Mesenchymal stem cell (in vitro differentiated cells and primary cell): ENCODE measurements around the gene PSORS1C1.

ENCODE experiments used
- DNase-seq: peaks from one replicate; pipeline ENCODE4 v3.0.0-alpha.2; 2013
- H2AFZ ChIP-seq: one replicate; pipeline ENCODE4 v1.6.1; 2013; ENCODE audit warnings: low read depth, mild to moderate bottlenecking, control low read depth, inconsistent platforms, low read length, moderate library complexity
- H2AK5ac ChIP-seq: 2 replicates; pipeline ENCODE4 v1.6.1; 2013; ENCODE audit warnings: low read length, moderate library complexity, mild to moderate bottlenecking, inconsistent platforms; ENCODE audit not compliant: severe bottlenecking
- H2BK120ac ChIP-seq: one replicate; pipeline ENCODE4 v1.6.1; 2013; ENCODE audit warnings: low read depth, mild to moderate bottlenecking, inconsistent platforms, low read length, moderate library complexity
- H2BK12ac ChIP-seq, 2 experiments: one replicate each; pipeline ENCODE4 v1.6.1; 2013; ENCODE audit warnings: inconsistent platforms in 2 of 2, low read length in 2 of 2, mild to moderate bottlenecking in 2 of 2, moderate library complexity in 2 of 2, control low read depth in 1 of 2
- H2BK15ac ChIP-seq: one replicate; pipeline ENCODE4 v1.6.1; 2013; ENCODE audit warnings: mild to moderate bottlenecking, low read depth, inconsistent platforms; ENCODE audit not compliant: poor library complexity, severe bottlenecking
- H2BK5ac ChIP-seq: 2 replicates; pipeline ENCODE4 v1.6.1; 2013; ENCODE audit warnings: low read depth, mild to moderate bottlenecking, low read length, control low read depth, inconsistent platforms; ENCODE audit not compliant: poor library complexity, severe bottlenecking
- H3K14ac ChIP-seq, 2 experiments: one replicate each; pipeline ENCODE4 v1.6.1; 2013; ENCODE audit warnings: inconsistent platforms in 2 of 2, low read length in 2 of 2, control low read depth in 1 of 2, mild to moderate bottlenecking in 1 of 2, moderate library complexity in 1 of 2
- H3K18ac ChIP-seq, 2 experiments: one replicate each; pipeline ENCODE4 v1.6.1; 2013; ENCODE audit warnings: inconsistent platforms in 2 of 2, low read length in 2 of 2, control low read depth in 1 of 2, low read depth in 1 of 2, mild to moderate bottlenecking in 1 of 2
- H3K23ac ChIP-seq, 2 experiments: one replicate each; pipeline ENCODE4 v1.6.1; 2013; ENCODE audit warnings: inconsistent platforms in 2 of 2, low read length in 2 of 2, mild to moderate bottlenecking in 2 of 2, moderate library complexity in 2 of 2, control low read depth in 1 of 2
- H3K27ac ChIP-seq: 2 replicates; pipeline ENCODE4 v1.5.1; 2013; ENCODE audit warnings: mild to moderate bottlenecking, moderate library complexity, low read length, control low read depth, inconsistent platforms; ENCODE audit not compliant: poor library complexity, severe bottlenecking
- H3K27me3 ChIP-seq, 2 experiments: 2 replicates each; pipeline versions ENCODE4 v1.6.1 to v1.7.0; 2013; ENCODE audit warnings: low read length in 2 of 2, mild to moderate bottlenecking in 2 of 2, moderate library complexity in 2 of 2, control low read depth in 1 of 2, inconsistent platforms in 1 of 2; ENCODE audit not compliant: control insufficient read depth in 1 of 2, insufficient read depth in 1 of 2
- H3K36me3 ChIP-seq, 2 experiments: 2 replicates each; pipeline versions ENCODE4 v1.6.1 to v1.7.0; 2013; ENCODE audit warnings: low read length in 2 of 2, control low read depth in 1 of 2, inconsistent platforms in 1 of 2, low read depth in 1 of 2, mild to moderate bottlenecking in 1 of 2; ENCODE audit not compliant: insufficient read depth in 2 of 2, control insufficient read depth in 1 of 2
- H3K4ac ChIP-seq, 2 experiments: one replicate each; pipeline ENCODE4 v1.6.1; 2013; ENCODE audit warnings: inconsistent platforms in 2 of 2, low read length in 2 of 2, mild to moderate bottlenecking in 2 of 2, moderate library complexity in 2 of 2, control low read depth in 1 of 2, low read depth in 1 of 2
- H3K4me1 ChIP-seq: 2 replicates; pipeline ENCODE4 v1.6.1; 2013; ENCODE audit warnings: low read depth, low read length, control low read depth; ENCODE audit not compliant: control insufficient read depth, insufficient read depth
- H3K4me2 ChIP-seq: 2 replicates; pipeline ENCODE4 v1.6.1; 2013; ENCODE audit warnings: low read length, mild to moderate bottlenecking, inconsistent platforms; ENCODE audit not compliant: poor library complexity, severe bottlenecking
- H3K4me3 ChIP-seq, 2 experiments: 2 replicates each; pipeline versions ENCODE4 v1.5.1 to v1.7.0; 2013; ENCODE audit warnings: low read length in 2 of 2, mild to moderate bottlenecking in 2 of 2, control low read depth in 1 of 2, low read depth in 1 of 2; ENCODE audit not compliant: insufficient read depth in 1 of 2
- H3K79me1 ChIP-seq: replicated peaks from 2 replicates; pipeline ENCODE4 v1.6.1; 2013; ENCODE audit warnings: mild to moderate bottlenecking, control low read depth, low read length, inconsistent platforms; ENCODE audit not compliant: poor library complexity, severe bottlenecking
- H3K9ac ChIP-seq: 2 replicates; pipeline ENCODE4 v1.7.0; 2013; ENCODE audit warnings: mild to moderate bottlenecking, low read length, moderate library complexity
- H3K9me3 ChIP-seq: 2 replicates; pipeline ENCODE4 v1.7.0; 2013; ENCODE audit warnings: mild to moderate bottlenecking, low read length; ENCODE audit not compliant: control insufficient read depth
- H4K8ac ChIP-seq: one replicate; pipeline ENCODE4 v1.6.1; 2013; ENCODE audit warnings: inconsistent platforms, mild to moderate bottlenecking, low read length, moderate library complexity
- H4K91ac ChIP-seq: one replicate; pipeline ENCODE4 v1.6.1; 2013; ENCODE audit warnings: mild to moderate bottlenecking, low read length, inconsistent platforms
- WGBS: methylation state at CpG from one replicate; pipeline ENCODE4 v1.1.7; 2013; ENCODE audit warnings: mixed read lengths; 5-methylcytosine and 5-hydroxymethylcytosine counted together

The PSORS1C1 gene

DNA sequence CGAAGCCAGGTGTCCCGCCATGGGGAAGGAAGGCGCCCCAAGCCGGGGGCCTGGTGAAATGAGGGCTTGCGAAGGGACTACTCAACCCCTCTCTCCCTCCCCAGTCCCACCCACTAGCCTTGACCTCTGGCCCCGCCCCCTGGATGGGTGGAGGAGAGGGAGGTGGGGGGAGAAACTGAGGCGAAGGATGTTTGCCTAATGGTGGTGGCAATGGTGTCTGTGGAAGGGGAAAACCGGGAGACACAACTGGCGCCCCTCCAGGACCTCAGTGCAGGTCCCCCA lies 55.9 kb downstream of the PSORS1C1 start, which contains the start of gene POU5F1:
Gene POU5F1, minus strand, starts transcription at position 83 of the 282 bp plus-strand sequence. Its CDS starts 62 bp downstream, at position 21.
- H4K91ac ChIP-seq, result no peak within 1 kb of the TSS
- WGBS, result 63% methylated on average over 2 of the region's 9 CpGs

DNA sequence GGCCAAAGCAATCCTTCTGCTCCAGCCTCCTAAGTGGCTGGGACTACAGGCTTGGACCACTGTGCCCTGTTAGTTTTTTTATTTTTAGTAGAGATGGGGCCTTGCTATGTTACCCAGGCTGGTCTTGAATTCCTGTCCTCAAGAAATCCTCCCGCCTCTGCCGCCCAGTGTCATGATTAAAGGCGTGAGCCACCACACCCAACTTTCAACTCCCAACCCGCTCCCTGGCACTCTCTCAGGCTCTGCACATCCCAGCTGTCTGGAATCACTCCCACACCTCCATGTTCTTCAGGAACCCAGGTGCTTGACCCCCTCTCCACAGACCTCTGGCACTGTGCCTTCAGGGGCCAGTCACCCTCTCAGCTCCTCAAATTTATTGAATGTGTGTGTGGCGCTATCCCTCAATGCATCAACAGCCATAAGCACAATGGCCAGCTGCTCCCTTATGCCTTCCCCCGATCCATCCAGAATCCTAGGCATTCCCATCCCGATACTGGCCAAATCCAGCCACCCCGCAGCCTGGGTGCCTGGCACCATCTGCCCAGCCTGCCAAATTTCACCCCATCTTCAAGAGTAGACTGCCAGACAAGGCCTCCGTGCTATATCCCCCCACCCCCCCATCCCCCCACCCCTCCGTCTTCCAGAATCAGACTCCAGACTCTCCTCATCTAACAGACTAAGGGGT lies 56.5 kb downstream of the PSORS1C1 start:
- no peak overlapping the region for H3K9ac ChIP-seq
- no peak overlapping the region for H4K8ac ChIP-seq
- H2BK15ac ChIP-seq, result no peak overlapping the region
- WGBS, result 90% methylated on average over 10 of the region's 10 CpGs
- no peak overlapping the region for H2BK12ac ChIP-seq
- no peak overlapping the region for H2BK5ac ChIP-seq
- peaks cover 0 to 14% of the 10 kb centered on the region in 2 experiments for H3K36me3 ChIP-seq
- no peaks in the 10 kb centered on the region for H3K9me3 ChIP-seq
- H3K79me1 ChIP-seq, result peaks cover 43% of the 10 kb centered on the region
- DNase-seq, result no peak
- no peak overlapping the region for H2AK5ac ChIP-seq
- no peak overlapping the region for H3K4ac ChIP-seq
- no peak overlapping the region for H2BK120ac ChIP-seq
- H3K4me1 ChIP-seq, result peaks cover 18% of the 10 kb centered on the region
- no peak overlapping the region for H3K27ac ChIP-seq
- no peak overlapping the region for H2AFZ ChIP-seq
- H3K14ac ChIP-seq, result no peak overlapping the region
- H3K27me3 ChIP-seq, result peaks cover 0 to 16% of the 10 kb centered on the region in 2 experiments
- H3K4me2 ChIP-seq, result no peak overlapping the region
- no peak overlapping the region for H4K91ac ChIP-seq
- H3K18ac ChIP-seq, result no peak overlapping the region
- no peak overlapping the region for H3K23ac ChIP-seq
- H3K4me3 ChIP-seq, result no peak overlapping the region

More for the DNA sequence above, 55.9 kb downstream of the PSORS1C1 start, which contains the start of gene POU5F1:
- H2AK5ac ChIP-seq, result no peak within 1 kb of the TSS
- H3K14ac ChIP-seq, result no peak within 1 kb of the TSS
- no peak within 1 kb of the TSS for H2AFZ ChIP-seq
- H4K8ac ChIP-seq, result peak within 1 kb of the TSS; percentile 16
- no peak within 1 kb of the TSS for H3K18ac ChIP-seq
- peaks cover 44% of the 10 kb centered on the region for H3K79me1 ChIP-seq
- peak within 1 kb of the TSS; percentile 62 for H2BK15ac ChIP-seq
- H2BK5ac ChIP-seq, result no peak within 1 kb of the TSS
- no peaks in the 10 kb centered on the region for H3K9me3 ChIP-seq
- H3K4ac ChIP-seq, result no peak within 1 kb of the TSS
- no peak within 1 kb of the TSS for H2BK12ac ChIP-seq
- no peak within 1 kb of the TSS for H3K23ac ChIP-seq
- no peak within 1 kb of the TSS for H3K4me3 ChIP-seq
- DNase-seq, result no peak
- H3K4me1 ChIP-seq, result peaks cover 15% of the 10 kb centered on the region
- H2BK120ac ChIP-seq, result no peak within 1 kb of the TSS
- H3K9ac ChIP-seq, result no peak within 1 kb of the TSS
- H3K4me2 ChIP-seq, result no peak within 1 kb of the TSS
- H3K27me3 ChIP-seq, result peaks cover 0 to 16% of the 10 kb centered on the region in 2 experiments
- no peak within 1 kb of the TSS for H3K27ac ChIP-seq
- peaks cover 0 to 16% of the 10 kb centered on the region in 2 experiments for H3K36me3 ChIP-seq

- no peak overlapping the region for H2BK120ac ChIP-seq
- H3K23ac ChIP-seq, result no peak overlapping the region
- H3K27ac ChIP-seq, result no peak overlapping the region
- no peak overlapping the region for H4K8ac ChIP-seq
- WGBS, result 39% methylated on average over 15 of the region's 16 CpGs
- H2BK5ac ChIP-seq, result no peak overlapping the region
- no peak overlapping the region for H3K14ac ChIP-seq
- no peak overlapping the region for H3K4ac ChIP-seq
- H3K36me3 ChIP-seq, result peaks cover 0 to 15% of the 10 kb centered on the region in 2 experiments
- no peak overlapping the region for H2BK15ac ChIP-seq
- DNase-seq, result no peak
- H3K27me3 ChIP-seq, result peaks cover 0 to 16% of the 10 kb centered on the region in 2 experiments
- no peak overlapping the region for H4K91ac ChIP-seq
- no peak overlapping the region for H3K4me3 ChIP-seq
- H3K18ac ChIP-seq, result no peak overlapping the region
- peaks cover 43% of the 10 kb centered on the region for H3K79me1 ChIP-seq
- no peak overlapping the region for H2AFZ ChIP-seq
- no peak overlapping the region for H2AK5ac ChIP-seq
- no peak overlapping the region for H3K9ac ChIP-seq
- peaks cover 18% of the 10 kb centered on the region for H3K4me1 ChIP-seq
- H3K4me2 ChIP-seq, result no peak overlapping the region
- H2BK12ac ChIP-seq, result no peak overlapping the region
- H3K9me3 ChIP-seq, result no peaks in the 10 kb centered on the region
Measured at GRCh38 chr6:31171931-31172905, 57.6 kb downstream of the PSORS1C1 start.

DNA sequence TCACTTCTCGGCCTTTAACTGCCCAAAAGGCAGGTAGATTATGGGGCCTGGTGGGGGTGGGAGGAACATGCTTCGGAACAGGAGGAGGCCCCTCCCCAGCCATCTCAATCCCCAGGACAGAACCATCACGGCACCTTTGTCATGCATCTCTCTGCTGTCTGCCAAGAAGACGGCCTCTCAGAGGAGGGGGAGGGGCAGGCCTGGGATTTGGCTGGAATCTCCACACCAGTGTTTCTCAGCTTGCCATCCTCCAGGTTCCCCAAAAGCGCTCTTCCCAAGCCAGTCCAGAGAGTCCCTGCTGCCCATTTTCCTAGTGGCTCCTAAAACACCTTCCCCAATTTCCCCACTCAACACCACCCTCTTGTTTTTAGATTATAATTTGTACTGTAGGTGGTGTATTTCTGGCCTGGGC lies 58.4 kb downstream of the PSORS1C1 start:
- H3K4me3 ChIP-seq, result no peak overlapping the region
- 54% methylated on average over 4 of the region's 5 CpGs for WGBS
- H3K23ac ChIP-seq, result no peak overlapping the region
- no peak overlapping the region for H2AK5ac ChIP-seq
- H3K27ac ChIP-seq, result no peak overlapping the region
- H4K91ac ChIP-seq, result no peak overlapping the region
- H3K9ac ChIP-seq, result no peak overlapping the region
- H2BK12ac ChIP-seq, result no peak overlapping the region
- H2BK5ac ChIP-seq, result no peak overlapping the region
- H3K4me1 ChIP-seq, result peaks cover 18% of the 10 kb centered on the region
- no peak overlapping the region for H2BK15ac ChIP-seq
- H3K4me2 ChIP-seq, result no peak overlapping the region
- H3K27me3 ChIP-seq, result peaks cover 0 to 16% of the 10 kb centered on the region in 2 experiments
- H4K8ac ChIP-seq, result no peak overlapping the region
- no peaks in the 10 kb centered on the region for H3K9me3 ChIP-seq
- no peak overlapping the region for H3K18ac ChIP-seq
- DNase-seq, result no peak
- H2BK120ac ChIP-seq, result no peak overlapping the region
- no peak overlapping the region for H3K14ac ChIP-seq
- peaks cover 42% of the 10 kb centered on the region for H3K79me1 ChIP-seq
- no peak overlapping the region for H2AFZ ChIP-seq
- H3K4ac ChIP-seq, result no peak overlapping the region
- H3K36me3 ChIP-seq, result peaks cover 0 to 21% of the 10 kb centered on the region in 2 experiments
